Neural progenitor cell (in vitro differentiated cells): ENCODE results near the gene SYNDIG1. TPM values are rescaled to one million over a fixed set of nuclear protein-coding genes. Genes with fewer than 3 reads are reported as not detected.
"Not testable (repeated sequence)": the region's sequence is repeated elsewhere in the genome, so short reads cannot be mapped to it uniquely, and the experiment has no call there.

Experiments
- DNase-seq: peaks from one replicate; pipeline ENCODE4 v3.0.0-alpha.2; 2016; ENCODE audit warnings: low spot score
- H2AFZ ChIP-seq: fragments of 200-600 bp; sonication (generic); replicated peaks from 2 replicates; pipeline ENCODE4 v1.6.1; 2016; ENCODE audit warnings: antibody characterized with exemption
- H3F3A ChIP-seq: fragments of 200-600 bp; sonication (generic); 2 replicates; pipeline ENCODE4 v1.6.1; 2016; ENCODE audit warnings: antibody characterized with exemption, low read depth
- H3K27ac ChIP-seq: fragments of 200-600 bp; sonication (generic); 2 replicates; pipeline ENCODE4 v1.5.1; 2016; ENCODE audit warnings: mild to moderate bottlenecking
- H3K27me3 ChIP-seq: fragments of 200-600 bp; sonication (generic); 2 replicates; pipeline ENCODE4 v1.6.1; 2016; ENCODE audit warnings: mild to moderate bottlenecking, moderate library complexity
- H3K36me3 ChIP-seq: fragments of 200-600 bp; sonication (generic); 2 replicates; pipeline ENCODE4 v1.5.1; 2016
- H3K4me1 ChIP-seq: fragments of 200-600 bp; sonication (generic); 2 replicates; pipeline ENCODE4 v1.6.1; 2016; ENCODE audit warnings: mixed run types
- H3K4me2 ChIP-seq: fragments of 200-600 bp; sonication (generic); 2 replicates; pipeline ENCODE4 v1.6.1; 2016
- H3K4me3 ChIP-seq: fragments of 200-600 bp; sonication (generic); 2 replicates; pipeline ENCODE4 v1.5.1; 2016
- H3K79me2 ChIP-seq: fragments of 200-600 bp; sonication (generic); 2 replicates; pipeline ENCODE4 v1.6.1; 2016; ENCODE audit warnings: low read depth
- H3K9ac ChIP-seq: fragments of 200-600 bp; sonication (generic); 2 replicates; pipeline ENCODE4 v1.6.1; 2016
- H3K9me3 ChIP-seq: fragments of 200-600 bp; sonication (generic); 2 replicates; pipeline ENCODE4 v1.5.1; 2016; ENCODE audit warnings: low read depth
- H4K20me1 ChIP-seq: fragments of 200-600 bp; sonication (generic); 2 replicates; pipeline ENCODE4 v1.6.1; 2016; ENCODE audit warnings: low read depth
- H3K27ac Mint-ChIP-seq: 3 replicates; pipeline ENCODE4 v1.8.0; 2021; ENCODE audit warnings: mixed read lengths
- H3K27me3 Mint-ChIP-seq: 2 replicates; pipeline ENCODE4 v1.8.0; 2022; ENCODE audit warnings: low read depth, mild to moderate bottlenecking, inconsistent platforms, moderate library complexity, mixed read lengths; ENCODE audit not compliant: insufficient read depth
- H3K36me3 Mint-ChIP-seq: 3 replicates; pipeline ENCODE4 v1.8.0; 2021; ENCODE audit warnings: mixed read lengths
- H3K4me1 Mint-ChIP-seq: 3 replicates; pipeline ENCODE4 v1.8.0; 2021; ENCODE audit warnings: mixed read lengths
- H3K4me3 Mint-ChIP-seq: 3 replicates; pipeline ENCODE4 v1.8.0; 2021; ENCODE audit warnings: mild to moderate bottlenecking, moderate library complexity, mixed read lengths
- H3K9me3 Mint-ChIP-seq: 3 replicates; pipeline ENCODE4 v1.8.0; 2020; ENCODE audit warnings: mixed read lengths
- CTCF ChIP-seq: fragments of 200-600 bp; sonication (generic); IDR thresholded peaks from 2 replicates; pipeline ENCODE4 v1.5.1; 2017; ENCODE audit warnings: antibody characterized with exemption, mild to moderate bottlenecking
- EZH2 ChIP-seq: fragments of 200-600 bp; sonication (generic); IDR thresholded peaks from 2 replicates; pipeline ENCODE4 v1.6.1; 2017; ENCODE audit warnings: antibody characterized with exemption, mild to moderate bottlenecking, moderate library complexity
- EZH2phosphoT487 ChIP-seq: fragments of 200-600 bp; sonication (generic); IDR thresholded peaks from 2 replicates; pipeline ENCODE4 v1.6.1; 2017; ENCODE audit warnings: antibody characterized with exemption
- total RNA-seq: library from RNA; depleted of rRNA; stranded (reverse); fragments of >200 nt; gene quantifications from 2 replicates; pipeline ENCODE4 v1.2.3, GENCODE V29; 2015; ENCODE audit warnings: low replicate concordance

The SYNDIG1 gene
- total RNA-seq, 1 donor from 2014 or later: 1.0 TPM

GRCh38 chr20:24619212-24619611, 149.8 kb downstream of the SYNDIG1 start:
- no peak overlapping the region for H3K4me3 Mint-ChIP-seq
- Histone ChIP-seq H2AFZ (no peak overlapping the region), H3K36me3 (no peaks in the 10 kb centered on the region), H3F3A (no peaks in the 10 kb centered on the region), H3K9me3 (no peaks in the 10 kb centered on the region), H3K4me3 (no peak overlapping the region), H3K27ac (no peak overlapping the region), H3K4me1 (no peaks in the 10 kb centered on the region), H3K79me2 (no peaks in the 10 kb centered on the region), H4K20me1 (no peaks in the 10 kb centered on the region), H3K4me2 (no peak overlapping the region), H3K27me3 (no peaks in the 10 kb centered on the region), H3K9ac (no peak overlapping the region)
- H3K36me3 Mint-ChIP-seq: no peaks in the 10 kb centered on the region
- H3K27me3 Mint-ChIP-seq: no peaks in the 10 kb centered on the region
- H3K27ac Mint-ChIP-seq: no peak overlapping the region
- DNase-seq: no peak
- H3K4me1 Mint-ChIP-seq: peaks cover 2% of the 10 kb centered on the region
- H3K9me3 Mint-ChIP-seq: no peaks in the 10 kb centered on the region
- TF ChIP-seq EZH2 (no peak), EZH2phosphoT487 (no peak), CTCF (no peak)

GRCh38 chr20:24620937-24621519, 151.6 kb downstream of the SYNDIG1 start:
- TF ChIP-seq EZH2 (no peak), CTCF (no peak)
- Mint-ChIP-seq H3K4me3 (no peak overlapping the region), H3K27me3 (no peaks in the 10 kb centered on the region), H3K27ac (no peak overlapping the region), H3K4me1 (peaks cover 5% of the 10 kb centered on the region), H3K9me3 (peaks cover 3% of the 10 kb centered on the region), H3K36me3 (peaks cover 1% of the 10 kb centered on the region)
- Histone ChIP-seq H3K4me1 (peaks cover 5% of the 10 kb centered on the region), H3K36me3 (peaks cover 4% of the 10 kb centered on the region), H3K27me3 (no peaks in the 10 kb centered on the region), H3K79me2 (no peaks in the 10 kb centered on the region), H3K4me2 (no peak overlapping the region), H3K27ac (no peak overlapping the region), H4K20me1 (no peaks in the 10 kb centered on the region), H2AFZ (no peak overlapping the region), H3K9me3 (no peaks in the 10 kb centered on the region), H3K4me3 (no peak overlapping the region), H3F3A (no peaks in the 10 kb centered on the region), H3K9ac (no peak overlapping the region)
- DNase-seq: no peak

- Histone ChIP-seq H3F3A (no peaks in the 10 kb centered on the region), H3K79me2 (no peaks in the 10 kb centered on the region), H2AFZ (no peak overlapping the region), H3K27ac (no peak overlapping the region), H3K9ac (no peak overlapping the region), H3K4me3 (no peak overlapping the region), H3K36me3 (peaks cover 4% of the 10 kb centered on the region), H3K4me2 (no peak overlapping the region), H3K27me3 (no peaks in the 10 kb centered on the region), H4K20me1 (no peaks in the 10 kb centered on the region), H3K4me1 (peaks cover 5% of the 10 kb centered on the region), H3K9me3 (no peaks in the 10 kb centered on the region)
- peaks cover 3% of the 10 kb centered on the region for H3K27me3 Mint-ChIP-seq
- peaks cover 10% of the 10 kb centered on the region for H3K9me3 Mint-ChIP-seq
- TF ChIP-seq EZH2phosphoT487: no peak
- TF ChIP-seq CTCF: no peak
- TF ChIP-seq EZH2: no peak
- DNase-seq: no peak
- peaks cover 5% of the 10 kb centered on the region for H3K36me3 Mint-ChIP-seq
- no peak overlapping the region for H3K27ac Mint-ChIP-seq
- peaks cover 7% of the 10 kb centered on the region for H3K4me1 Mint-ChIP-seq
- no peak overlapping the region for H3K4me3 Mint-ChIP-seq
Observed at GRCh38 chr20:24622856-24623255, 153.4 kb downstream of the SYNDIG1 start.

- H3K27me3 ChIP-seq, H3K9ac ChIP-seq, H3K27me3 Mint-ChIP-seq, H2AFZ ChIP-seq, H3K36me3 ChIP-seq, H3K9me3 ChIP-seq, H4K20me1 ChIP-seq, H3K27ac ChIP-seq, H3K4me3 ChIP-seq, H3K4me2 ChIP-seq, H3K27ac Mint-ChIP-seq, H3K36me3 Mint-ChIP-seq, DNase-seq, H3K4me3 Mint-ChIP-seq, H3K79me2 ChIP-seq, H3F3A ChIP-seq, H3K4me1 ChIP-seq: not testable (repeated sequence)
- peaks cover 18% of the 10 kb centered on the region for H3K4me1 Mint-ChIP-seq
- H3K9me3 Mint-ChIP-seq: peaks cover 10% of the 10 kb centered on the region
Observed at GRCh38 chr20:24626141-24626540, 156.7 kb downstream of the SYNDIG1 start.
